Immature natural killer cell (primary cell): ENCODE measurements around the gene KRTAP10-5. TPM values are rescaled to one million over a fixed set of nuclear protein-coding genes. Genes with fewer than 3 reads are reported as not detected.
"Not testable (repeated sequence)": the region's sequence is repeated elsewhere in the genome, so short reads cannot be mapped to it uniquely, and the experiment has no call there.

ENCODE experiments used
- DNase-seq, 3 donors: peaks; one replicate each; pipeline ENCODE4 v3.0.0; 2022; ENCODE audit warnings: mixed read lengths in 1 of 3
- H3K27ac Mint-ChIP-seq, 6 donors: one replicate each; pipeline ENCODE4 v1.8.0; 2020; ENCODE audit warnings: mixed read lengths in 6 of 6, mild to moderate bottlenecking in 5 of 6, inconsistent platforms in 4 of 6, moderate library complexity in 3 of 6
- H3K27me3 Mint-ChIP-seq, 3 donors: one replicate each; pipeline ENCODE4 v1.8.0; 2020 to 2021; ENCODE audit warnings: low read depth in 3 of 3, mild to moderate bottlenecking in 3 of 3, mixed read lengths in 3 of 3, moderate library complexity in 3 of 3, inconsistent platforms in 1 of 3
- H3K36me3 Mint-ChIP-seq, 3 donors: one replicate each; pipeline ENCODE4 v1.8.0; 2020; ENCODE audit warnings: mixed read lengths in 3 of 3, inconsistent platforms in 2 of 3, mild to moderate bottlenecking in 2 of 3
- H3K4me1 Mint-ChIP-seq, 2 donors: one replicate each; pipeline ENCODE4 v1.8.0; 2020; ENCODE audit warnings: inconsistent platforms in 2 of 2, mild to moderate bottlenecking in 2 of 2, mixed read lengths in 2 of 2, moderate library complexity in 1 of 2
- H3K4me3 Mint-ChIP-seq, 5 donors: one replicate each; pipeline ENCODE4 v1.8.0; 2020; ENCODE audit warnings: mild to moderate bottlenecking in 5 of 5, mixed read lengths in 5 of 5, inconsistent platforms in 3 of 5, moderate library complexity in 3 of 5
- H3K9me3 Mint-ChIP-seq, 6 donors: one replicate each; pipeline ENCODE4 v1.8.0; 2020; ENCODE audit warnings: mild to moderate bottlenecking in 6 of 6, mixed read lengths in 6 of 6, inconsistent platforms in 4 of 6, moderate library complexity in 3 of 6
- polyA plus RNA-seq, 3 donors: library from polyadenylated mRNA; unstranded; fragments of 300-500 nt; fragmentation: Illumina TruSeq; gene quantifications; one replicate each; pipeline ENCODE4 v1.2.3, GENCODE V29; 2021

The KRTAP10-5 gene
- polyA plus RNA-seq, 3 donors from 2014 or later, result not detected

DNA sequence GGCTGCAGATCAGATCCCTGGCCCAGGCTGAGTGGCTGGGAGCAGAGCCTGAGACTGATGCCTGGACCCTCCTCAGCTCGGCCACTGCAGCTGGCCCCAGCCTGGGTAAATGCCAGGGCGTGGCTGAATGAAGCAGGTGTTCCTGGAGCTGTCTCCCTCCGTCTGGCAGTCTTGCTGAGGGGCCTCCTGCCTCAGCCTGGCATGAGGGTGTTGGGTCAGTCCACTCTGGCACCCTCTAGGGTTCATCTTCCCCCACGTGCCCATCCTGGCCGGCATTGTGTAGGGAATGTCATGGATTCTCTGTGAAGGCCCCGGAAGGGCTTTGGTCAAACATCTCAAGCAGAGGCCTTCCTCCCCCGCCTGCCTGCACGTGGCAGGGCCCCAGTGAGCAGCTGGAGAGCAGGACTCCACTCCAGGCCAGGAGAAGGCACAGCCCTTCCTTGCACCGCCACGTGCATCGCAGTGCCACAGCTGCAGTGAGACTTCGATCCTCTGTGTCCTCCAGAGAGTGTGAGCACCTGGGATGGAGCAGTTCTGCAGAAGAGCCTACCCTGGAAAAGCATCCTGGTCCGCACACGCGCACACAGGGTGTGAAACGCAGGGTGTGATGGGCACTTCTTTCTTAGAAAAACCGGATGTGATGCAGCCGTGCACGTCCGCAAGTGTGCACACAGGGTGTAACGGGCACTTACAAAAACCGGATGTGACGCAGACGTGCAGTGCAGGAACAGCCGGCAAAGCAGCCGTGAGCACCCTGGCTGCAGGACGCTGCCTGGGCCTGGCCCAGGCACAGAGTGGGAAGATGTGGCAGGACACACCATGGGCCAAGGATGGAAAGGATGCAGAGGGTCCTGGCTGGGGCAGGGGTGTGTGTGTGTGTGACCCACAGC lies 11.5 kb downstream of the KRTAP10-5 start:
- H3K27ac Mint-ChIP-seq, result no peak overlapping the region
- H3K36me3 Mint-ChIP-seq, result no peaks in the 10 kb centered on the region
- no peak overlapping the region for H3K4me3 Mint-ChIP-seq
- no peaks in the 10 kb centered on the region for H3K9me3 Mint-ChIP-seq
- peaks cover 8 to 11% (median 8%) of the 10 kb centered on the region in 3 donors for H3K27me3 Mint-ChIP-seq
- no peak for DNase-seq
- peaks cover 13 to 14% of the 10 kb centered on the region in 2 donors for H3K4me1 Mint-ChIP-seq

DNA sequence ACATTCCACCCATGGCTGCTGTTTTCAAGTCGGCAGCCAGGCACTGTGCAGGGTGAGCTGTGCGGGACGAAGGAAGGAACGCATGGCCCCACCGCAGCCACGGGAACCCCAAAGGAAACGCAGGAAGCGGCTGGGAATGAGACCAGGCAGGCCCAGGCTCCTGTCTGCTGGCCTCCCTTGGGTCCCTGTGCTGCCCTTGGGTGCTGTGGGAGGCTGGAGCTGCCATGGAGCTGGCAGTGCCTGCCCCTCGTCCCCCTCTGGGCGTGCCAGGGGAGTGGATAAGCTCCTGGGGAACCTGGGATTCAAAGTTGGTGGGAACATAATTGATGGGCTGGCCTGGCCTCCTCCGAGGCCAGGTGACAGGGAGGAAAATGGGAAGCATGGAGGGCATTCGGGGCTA lies 12.1 kb downstream of the KRTAP10-5 start:
- Mint-ChIP-seq H3K36me3 (no peaks in the 10 kb centered on the region), H3K4me3 (no peak overlapping the region), H3K27ac (no peak overlapping the region), H3K9me3 (peaks cover 0 to under 1% (median 0%) of the 10 kb centered on the region in 6 donors), H3K4me1 (peaks cover 13 to 14% of the 10 kb centered on the region in 2 donors), H3K27me3 (peaks cover 8 to 11% (median 8%) of the 10 kb centered on the region in 3 donors)
- DNase-seq, result no peak

DNA sequence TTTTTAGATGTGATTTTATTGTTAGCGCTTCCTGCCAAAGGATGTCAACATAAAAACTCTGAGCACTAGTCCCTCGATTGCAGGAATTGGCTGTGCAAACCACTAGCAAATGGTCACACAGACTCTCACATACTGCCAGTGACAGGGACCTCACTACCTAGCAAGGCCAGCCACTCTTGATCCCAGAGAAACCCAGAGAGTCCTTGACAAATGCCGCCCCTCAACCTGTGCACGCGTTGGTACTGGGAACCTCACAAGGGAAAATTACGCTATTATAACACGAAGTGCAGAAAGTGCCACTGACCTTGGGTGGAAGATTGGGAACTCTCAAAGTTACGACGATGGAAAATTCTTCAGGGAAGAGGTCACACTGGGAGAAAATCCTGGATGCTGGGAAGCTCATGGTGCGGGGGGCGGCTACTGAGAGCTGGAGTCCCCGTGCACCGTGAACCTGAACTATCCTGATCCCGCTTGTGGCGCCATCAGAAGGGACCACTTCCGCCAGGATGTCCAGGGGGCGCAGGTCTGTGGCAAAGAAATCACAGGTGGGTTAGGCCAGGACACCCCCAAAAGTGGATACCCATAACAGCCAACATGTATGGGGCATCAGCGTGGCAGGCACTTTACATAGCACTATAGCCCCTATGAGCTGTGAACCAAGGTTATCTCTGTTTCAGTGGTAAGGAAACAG lies 12.8 kb downstream of the KRTAP10-5 start:
- no peaks in the 10 kb centered on the region for H3K36me3 Mint-ChIP-seq
- peaks cover 0 to 1% (median 0%) of the 10 kb centered on the region in 6 donors for H3K9me3 Mint-ChIP-seq
- no peak for DNase-seq
- peak overlapping the region in 1 of 6 donors; percentile 15 for H3K27ac Mint-ChIP-seq
- H3K27me3 Mint-ChIP-seq, result peaks cover 8 to 11% (median 8%) of the 10 kb centered on the region in 3 donors
- peaks cover 13 to 14% of the 10 kb centered on the region in 2 donors for H3K4me1 Mint-ChIP-seq
- H3K4me3 Mint-ChIP-seq, result no peak overlapping the region

DNA sequence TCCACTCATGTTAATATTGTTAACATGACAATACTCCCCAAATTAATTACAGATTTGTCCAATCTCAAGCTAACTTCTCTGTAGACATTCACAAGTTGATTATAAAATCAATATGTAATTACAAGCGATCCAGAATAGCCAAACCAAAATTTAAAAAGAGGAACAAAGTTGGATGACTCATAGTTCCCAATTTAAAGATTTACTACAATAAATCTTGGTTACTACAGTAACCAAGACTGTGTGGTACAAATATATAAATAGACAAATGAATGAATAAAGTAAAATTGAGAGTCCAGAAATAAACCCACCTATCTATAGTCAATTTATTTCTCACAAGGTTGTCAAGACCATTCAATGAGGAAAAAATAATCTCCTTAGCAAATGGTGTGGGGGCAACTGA lies 14.0 kb downstream of the KRTAP10-5 start:
- peaks cover 13 to 14% of the 10 kb centered on the region in 2 donors for H3K4me1 Mint-ChIP-seq
- peaks cover 0 to 7% (median 5%) of the 10 kb centered on the region in 6 donors for H3K9me3 Mint-ChIP-seq
- H3K36me3 Mint-ChIP-seq, result no peaks in the 10 kb centered on the region
- no peak for DNase-seq
- H3K4me3 Mint-ChIP-seq, result no peak overlapping the region
- H3K27ac Mint-ChIP-seq, result no peak overlapping the region
- H3K27me3 Mint-ChIP-seq, result peaks cover 6 to 8% (median 7%) of the 10 kb centered on the region in 3 donors

DNA sequence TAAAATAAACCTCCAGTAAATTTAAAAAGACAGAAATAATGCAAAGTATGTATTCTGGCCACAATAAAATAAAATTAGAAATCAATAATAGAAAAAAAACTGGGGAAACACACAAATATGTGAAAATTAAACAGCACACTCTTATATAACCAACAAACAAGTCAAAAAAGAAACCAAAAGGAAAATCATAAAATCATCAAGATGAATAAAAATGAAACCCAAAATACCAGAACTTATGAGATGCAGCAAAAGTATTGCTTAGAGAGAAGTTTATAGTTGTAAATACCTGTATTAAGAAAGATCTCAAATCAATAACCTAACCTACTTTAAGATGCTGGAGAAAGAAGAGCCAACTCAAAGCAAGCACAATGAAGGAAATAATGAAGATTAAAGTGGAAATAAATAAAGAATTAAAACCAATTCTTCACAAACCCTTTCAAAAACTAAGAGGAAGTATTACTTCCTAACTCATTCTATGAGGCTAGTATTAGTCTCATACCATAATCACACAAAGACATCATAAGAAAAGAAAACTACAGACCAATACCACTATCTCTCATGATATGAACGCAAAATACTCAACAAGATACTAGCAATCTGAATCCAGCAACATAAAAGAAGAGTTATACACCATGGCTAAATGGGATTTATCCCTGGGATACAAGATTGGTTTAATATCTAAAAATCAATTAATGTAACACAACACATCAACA lies 15.4 kb downstream of the KRTAP10-5 start:
- H3K4me1 Mint-ChIP-seq, result peaks cover 13 to 14% of the 10 kb centered on the region in 2 donors
- no peak for DNase-seq
- peak overlapping the region in 2 of 5 donors; percentile 38 to 48 for H3K4me3 Mint-ChIP-seq
- H3K27ac Mint-ChIP-seq, result peak overlapping the region; percentile 16 to 84 (median 74)
- peaks cover 3 to 7% (median 5%) of the 10 kb centered on the region in 3 donors for H3K27me3 Mint-ChIP-seq
- no peaks in the 10 kb centered on the region for H3K36me3 Mint-ChIP-seq
- H3K9me3 Mint-ChIP-seq, result peaks cover 0 to 7% (median 5%) of the 10 kb centered on the region in 6 donors

DNA sequence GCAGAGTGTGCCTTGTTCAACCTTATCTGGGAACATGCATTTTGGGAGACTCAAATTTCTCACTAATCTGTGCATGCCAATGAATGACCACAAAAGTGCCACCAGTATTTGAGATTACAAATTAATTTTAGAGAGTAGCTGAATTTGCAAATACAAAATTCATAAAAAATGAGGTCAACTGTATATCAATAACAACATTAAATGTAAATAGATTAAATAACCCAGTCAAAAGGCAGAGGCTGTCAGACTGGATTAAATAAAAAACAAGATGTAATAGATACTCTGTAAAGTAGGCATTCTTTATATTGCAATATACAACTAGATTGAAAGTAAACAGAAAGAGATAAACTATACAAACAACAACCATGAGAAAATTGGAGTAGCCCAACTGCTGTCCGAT lies 16.3 kb downstream of the KRTAP10-5 start:
- peaks cover 0 to 9% (median 5%) of the 10 kb centered on the region in 6 donors for H3K9me3 Mint-ChIP-seq
- H3K27ac Mint-ChIP-seq, result peak overlapping the region in 3 of 6 donors; percentile 1 to 68 (median 47)
- DNase-seq, result no peak
- peaks cover under 1 to 4% (median 3%) of the 10 kb centered on the region in 3 donors for H3K27me3 Mint-ChIP-seq
- H3K4me1 Mint-ChIP-seq, result peaks cover 13 to 14% of the 10 kb centered on the region in 2 donors
- H3K36me3 Mint-ChIP-seq, result no peaks in the 10 kb centered on the region
- no peak overlapping the region for H3K4me3 Mint-ChIP-seq

DNA sequence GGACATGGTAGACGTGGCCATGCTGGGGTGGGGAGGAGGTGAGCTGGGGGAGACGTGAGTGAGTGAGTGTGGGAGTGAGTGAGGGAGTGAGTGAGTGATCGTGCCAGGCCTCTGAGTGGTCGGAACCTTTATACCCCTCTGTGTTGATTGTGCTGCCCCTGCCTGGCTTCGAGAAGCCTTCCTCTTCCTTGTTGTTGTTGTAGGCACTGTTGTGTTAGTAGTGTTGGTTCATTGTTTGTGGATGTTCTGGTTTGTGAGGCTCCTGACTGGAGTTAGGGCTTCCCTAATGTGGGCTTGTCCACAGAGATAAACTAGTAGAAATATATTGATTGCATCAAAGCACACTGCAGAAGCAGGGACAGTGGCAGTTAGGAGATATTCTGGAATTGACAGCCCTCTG lies 21.7 kb downstream of the KRTAP10-5 start, which contains the start of gene KRTAP10-3:
KRTAP10-3 (minus strand) TSS at position 101 of the 400 bp plus-strand sequence; CDS start at position 21, 80 bp downstream.
- Mint-ChIP-seq H3K9me3 (peaks cover 0 to 9% (median 5%) of the 10 kb centered on the region in 6 donors), H3K4me3 (no peak within 1 kb of the TSS), H3K27ac (no peak within 1 kb of the TSS), H3K27me3 (peaks cover 0 to 6% (median 2%) of the 10 kb centered on the region in 3 donors), H3K4me1 (no peaks in the 10 kb centered on the region), H3K36me3 (peaks cover 0 to 3% (median 0%) of the 10 kb centered on the region in 3 donors)
- no peak for DNase-seq

DNA sequence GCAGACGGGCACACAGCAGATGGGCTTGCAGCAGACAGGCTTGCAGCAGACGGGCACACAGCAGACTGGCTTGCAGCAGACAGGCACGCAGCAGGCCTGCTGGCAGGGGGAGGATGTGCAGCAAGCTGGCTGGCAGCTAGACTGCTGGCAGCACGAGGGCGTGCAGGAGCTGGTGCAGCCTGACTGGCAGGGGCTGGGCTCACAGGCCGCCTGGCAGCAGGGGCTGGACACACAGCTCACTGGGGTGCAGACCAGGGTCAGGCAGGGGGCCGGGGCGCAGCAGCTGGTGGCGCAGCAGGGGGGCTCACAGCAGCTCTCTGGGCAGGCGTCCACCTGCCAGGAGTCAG lies 22.1 kb downstream of the KRTAP10-5 start:
- H3K36me3 Mint-ChIP-seq, H3K9me3 Mint-ChIP-seq, H3K4me3 Mint-ChIP-seq, H3K27ac Mint-ChIP-seq, H3K27me3 Mint-ChIP-seq, H3K4me1 Mint-ChIP-seq, DNase-seq: not testable (repeated sequence)

DNA sequence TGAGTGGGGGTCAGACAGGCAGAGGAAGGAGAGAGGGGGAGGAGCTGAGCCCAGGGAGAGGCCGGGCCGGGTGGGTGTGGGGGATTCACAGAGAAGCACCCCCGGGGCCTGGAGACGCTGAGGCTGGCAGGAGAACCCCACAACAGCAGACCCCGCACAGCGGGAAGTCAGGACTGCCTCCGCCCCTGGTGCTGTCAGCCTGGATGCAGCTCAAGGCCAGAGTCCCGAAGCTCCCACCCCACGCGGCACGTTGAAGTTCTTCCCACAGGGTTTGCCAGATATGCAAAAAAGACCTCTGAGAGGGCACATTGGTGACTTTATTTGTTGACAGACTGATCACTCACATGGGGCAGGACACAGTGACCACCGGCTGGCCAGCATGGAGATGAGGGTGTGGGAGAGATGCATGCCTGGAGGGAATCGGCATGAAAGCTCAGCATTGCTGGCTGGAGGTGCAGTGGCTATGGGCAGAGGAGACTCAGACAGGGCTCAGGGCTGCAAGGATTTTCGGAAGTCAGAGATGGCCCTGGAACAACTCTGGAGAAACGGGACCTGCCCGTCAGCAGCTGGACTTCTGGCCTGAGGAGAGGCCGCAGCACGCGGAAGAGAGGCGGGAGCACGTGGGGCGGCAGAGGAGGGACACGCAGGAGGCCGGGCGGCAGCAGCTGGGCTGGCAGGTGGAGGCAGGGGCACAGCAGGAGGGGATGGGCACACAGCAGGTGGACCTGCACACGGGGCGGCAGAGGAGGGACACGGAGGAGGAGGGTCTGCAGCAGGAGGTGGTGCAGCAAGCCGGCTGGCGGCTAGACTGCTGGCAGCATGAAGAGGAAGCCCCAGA lies 22.7 kb downstream of the KRTAP10-5 start:
- peaks cover 0 to 9% (median 4%) of the 10 kb centered on the region in 6 donors for H3K9me3 Mint-ChIP-seq
- DNase-seq, result no peak

DNA sequence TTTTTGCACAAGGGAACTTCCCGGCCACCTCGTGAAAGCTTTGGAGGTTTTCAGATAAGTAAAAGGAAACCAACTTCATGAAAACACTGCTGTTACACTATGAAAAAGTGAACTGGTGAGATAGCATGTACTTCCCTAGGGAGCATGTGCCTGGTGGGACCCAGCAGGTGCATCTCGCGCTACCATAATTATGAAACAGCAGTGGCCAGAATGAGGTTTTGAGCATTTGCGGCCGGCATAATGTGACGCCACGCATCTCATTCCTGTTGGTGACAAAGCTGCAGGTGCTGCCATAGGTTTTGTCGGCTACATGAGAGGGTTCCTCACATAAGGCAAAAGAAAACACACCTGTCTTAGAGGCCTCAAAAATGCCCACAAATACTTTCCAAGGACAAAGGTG lies 23.5 kb downstream of the KRTAP10-5 start:
- H3K27ac Mint-ChIP-seq, result no peak overlapping the region
- H3K36me3 Mint-ChIP-seq, result peaks cover 0 to 3% (median 0%) of the 10 kb centered on the region in 3 donors
- H3K27me3 Mint-ChIP-seq, result peaks cover 0 to 6% (median 2%) of the 10 kb centered on the region in 3 donors
- no peak overlapping the region for H3K4me3 Mint-ChIP-seq
- no peaks in the 10 kb centered on the region for H3K4me1 Mint-ChIP-seq
- no peak for DNase-seq
- peaks cover 0 to 4% (median 1%) of the 10 kb centered on the region in 6 donors for H3K9me3 Mint-ChIP-seq

More for the DNA sequence above, 22.7 kb downstream of the KRTAP10-5 start:
- Mint-ChIP-seq H3K4me3 (no peak overlapping the region), H3K27ac (no peak overlapping the region), H3K4me1 (no peaks in the 10 kb centered on the region), H3K36me3 (peaks cover 0 to 3% (median 0%) of the 10 kb centered on the region in 3 donors), H3K27me3 (peaks cover 0 to 6% (median 2%) of the 10 kb centered on the region in 3 donors)

DNA sequence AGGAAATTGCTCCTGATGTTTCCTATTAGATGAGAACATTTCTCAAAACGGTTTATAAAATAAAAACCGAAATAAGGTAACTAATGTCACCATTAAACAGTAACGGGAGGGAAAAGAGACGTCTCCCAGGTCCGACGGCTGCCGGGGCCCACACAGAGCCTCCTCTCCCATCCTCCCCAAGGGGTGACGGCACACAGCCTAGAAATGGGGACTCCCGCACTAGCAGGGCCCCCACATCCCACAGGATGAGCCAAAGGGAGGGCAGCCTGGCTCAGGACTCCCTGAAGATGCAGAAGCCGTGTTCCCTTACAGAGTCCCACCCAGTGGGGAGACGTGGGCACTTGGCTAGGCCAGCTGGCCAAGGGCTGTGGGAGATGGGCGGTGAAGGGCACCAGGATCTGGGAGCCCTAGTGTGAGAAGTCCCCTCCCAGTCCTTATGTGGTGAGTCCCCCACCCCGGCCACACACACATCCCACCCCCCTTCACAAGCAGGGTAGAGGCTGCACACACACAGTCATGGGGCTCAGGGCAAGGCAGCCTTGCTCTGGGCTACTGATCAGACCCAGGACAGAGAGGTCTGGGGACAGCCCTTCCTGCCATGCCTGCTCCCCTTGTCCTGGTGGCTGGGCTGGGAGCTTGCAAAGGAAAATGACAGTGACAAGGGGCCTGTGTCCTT lies 25.1 kb downstream of the KRTAP10-5 start:
- Mint-ChIP-seq H3K36me3 (peaks cover 0 to 3% (median 0%) of the 10 kb centered on the region in 3 donors), H3K27me3 (peaks cover 2 to 6% (median 2%) of the 10 kb centered on the region in 3 donors), H3K27ac (no peak overlapping the region), H3K4me1 (no peaks in the 10 kb centered on the region), H3K9me3 (peaks cover 0 to 2% (median 0%) of the 10 kb centered on the region in 6 donors), H3K4me3 (no peak overlapping the region)
- no peak for DNase-seq

DNA sequence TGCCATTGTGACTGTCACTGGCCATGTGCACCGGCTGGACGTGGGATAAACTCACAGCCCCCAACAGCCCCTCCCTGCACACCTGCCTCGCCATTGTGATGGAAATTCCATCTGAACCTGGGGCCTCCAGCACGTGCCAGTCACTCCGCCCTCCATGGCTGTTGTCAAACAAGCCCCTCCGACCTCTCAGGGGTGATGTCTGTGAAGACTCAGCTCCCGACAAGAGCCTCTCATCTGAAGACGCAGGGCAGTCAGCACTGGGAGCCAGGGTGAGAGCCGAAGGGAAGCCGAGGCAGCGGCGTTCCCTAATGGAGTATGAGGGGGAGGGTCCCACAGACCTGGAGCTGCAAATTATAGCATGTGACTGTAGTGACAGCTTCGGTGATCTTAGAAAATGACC lies 27.7 kb downstream of the KRTAP10-5 start:
- Mint-ChIP-seq H3K4me3 (no peak overlapping the region), H3K9me3 (peaks cover 0 to 2% (median under 1%) of the 10 kb centered on the region in 6 donors), H3K36me3 (peaks cover 0 to 5% (median 2%) of the 10 kb centered on the region in 3 donors), H3K27ac (no peak overlapping the region), H3K27me3 (peaks cover 3 to 4% (median 3%) of the 10 kb centered on the region in 3 donors), H3K4me1 (peaks cover 17 to 20% of the 10 kb centered on the region in 2 donors)
- DNase-seq, result no peak
